GM12872 (cell line): ENCODE data around the gene RASSF4.

Experiments
- CTCF ChIP-seq: IDR thresholded peaks from 3 replicates; pipeline ENCODE4 v1.5.1; 2011; ENCODE audit warnings: low read depth, mild to moderate bottlenecking, low read length, moderate library complexity; ENCODE audit not compliant: insufficient read depth

The RASSF4 gene

GRCh38 chr10:44959247-44960087 is at the start of gene RASSF4:
Gene RASSF4, plus strand, starts transcription at chr10:44959802. Its CDS starts 10,401 bp downstream, at chr10:44970203.
- TF ChIP-seq CTCF, result no peak

GRCh38 chr10:44909910-44910309 is 49.7 kb upstream of the RASSF4 start:
- no peak for TF ChIP-seq CTCF

- no peak for TF ChIP-seq CTCF
These were observed 49.0 kb upstream of the RASSF4 start for GRCh38 chr10:44910602-44911001.

- no peak for TF ChIP-seq CTCF
These were observed 48.5 kb upstream of the RASSF4 start, which contains the start of gene TMEM72 for GRCh38 chr10:44911081-44911540. Gene TMEM72, plus strand, starts transcription at chr10:44911337. Its CDS starts 176 bp downstream, at chr10:44911513.

GRCh38 chr10:44911951-44912350 is 47.7 kb upstream of the RASSF4 start:
- TF ChIP-seq CTCF, result no peak

GRCh38 chr10:44913350-44914081 is 46.1 kb upstream of the RASSF4 start:
- no peak for TF ChIP-seq CTCF

- TF ChIP-seq CTCF, result no peak
These were observed 44.7 kb upstream of the RASSF4 start for GRCh38 chr10:44914891-44915290.
